PC-3 (cell line): Measurements from ENCODE around the gene CYP4F8. TPM values are rescaled to one million over a fixed set of nuclear protein-coding genes. Genes with fewer than 3 reads are reported as not detected.

Experiments
- ATAC-seq: fragments of 200-7000 bp; cut with Tn5 transposase; 2 replicates; pipeline ENCODE4 v1.9.1; 2020; ENCODE audit warnings: mild to moderate bottlenecking, moderate library complexity
- BruUV-seq: library from RNA; stranded (reverse); fragments of 400-500 nt; replicated peaks from 2 replicates; lab custom pipeline; 2021; lab: Mats Ljungman, UMichigan
- CTCF ChIA-PET: fragments of 300-600 bp; sonication (Branson Sonifier 250); formaldehyde crosslinking; loops from one replicate; lab custom pipeline; 2022; ENCODE audit warnings: antibody characterized with exemption; lab: Charles Lee
- POLR2A ChIA-PET: fragments of 300-600 bp; sonication (Branson Sonifier 250); formaldehyde crosslinking; loops from one replicate; lab custom pipeline; 2022; ENCODE audit warnings: antibody characterized with exemption; ENCODE audit not compliant: unreplicated experiment; lab: Charles Lee
- DNase-seq: peaks from one replicate; pipeline ENCODE4 v3.0.0-alpha.2; 2015
- H2AFZ ChIP-seq: fragments of 300-600 bp; sonication (generic); 2 replicates; pipeline ENCODE4 v1.6.0; 2016; ENCODE audit warnings: antibody characterized with exemption, low read length
- H3F3A ChIP-seq: fragments of 300-600 bp; sonication (generic); one replicate; pipeline ENCODE4 v1.6.0; 2017; ENCODE audit warnings: antibody characterized with exemption, low read length, control low read depth, mild to moderate bottlenecking; ENCODE audit not compliant: unreplicated experiment
- H3K27ac ChIP-seq: fragments of 300-600 bp; sonication (generic); 2 replicates; pipeline ENCODE4 v1.5.1; 2016; ENCODE audit warnings: mild to moderate bottlenecking, low read length
- H3K27me3 ChIP-seq: fragments of 300-600 bp; sonication (generic); 2 replicates; pipeline ENCODE4 v1.6.1; 2016; ENCODE audit warnings: low read length, mixed read lengths
- H3K36me3 ChIP-seq: fragments of 300-600 bp; sonication (generic); 2 replicates; pipeline ENCODE4 v1.6.1; 2016; ENCODE audit warnings: low read depth, mixed run types, low read length, mixed read lengths
- H3K4me1 ChIP-seq: fragments of 300-600 bp; sonication (generic); 2 replicates; pipeline ENCODE4 v1.5.1; 2016; ENCODE audit warnings: low read length; ENCODE audit not compliant: insufficient read depth
- H3K4me2 ChIP-seq: fragments of 300-600 bp; sonication (generic); 2 replicates; pipeline ENCODE4 v1.6.0; 2016; ENCODE audit warnings: low read length
- H3K4me3 ChIP-seq: fragments of 300-600 bp; sonication (generic); 2 replicates; pipeline ENCODE4 v1.5.1; 2016; ENCODE audit warnings: mild to moderate bottlenecking, low read length, mixed read lengths
- H3K79me2 ChIP-seq: fragments of 300-600 bp; sonication (generic); 2 replicates; pipeline ENCODE4 v1.6.1; 2017; ENCODE audit warnings: low read length, mixed read lengths
- H3K9ac ChIP-seq: fragments of 300-600 bp; sonication (generic); 2 replicates; pipeline ENCODE4 v1.6.0; 2016; ENCODE audit warnings: mild to moderate bottlenecking, low read length
- H3K9me2 ChIP-seq: fragments of 300-600 bp; sonication (generic); replicated peaks from 2 replicates; pipeline ENCODE4 v1.6.1; 2016; ENCODE audit warnings: mixed run types, low read length, mixed read lengths
- H3K9me3 ChIP-seq: fragments of 300-600 bp; sonication (generic); 2 replicates; pipeline ENCODE4 v1.6.1; 2016; ENCODE audit warnings: low read length, mixed read lengths
- H4K20me1 ChIP-seq: fragments of 300-600 bp; sonication (generic); 2 replicates; pipeline ENCODE4 v1.6.1; 2016; ENCODE audit warnings: low read length, mixed read lengths
- CTCF ChIP-seq: fragments of 300-600 bp; sonication (generic); conservative IDR thresholded peaks from 2 replicates; pipeline ENCODE4 v1.5.1; 2017; ENCODE audit warnings: antibody characterized with exemption, low read depth, mild to moderate bottlenecking, low read length
- EZH2 ChIP-seq: fragments of 300-600 bp; sonication (generic); IDR thresholded peaks from one replicate; pipeline ENCODE4 v1.6.1; 2017; ENCODE audit warnings: antibody characterized with exemption, mild to moderate bottlenecking, low read length; ENCODE audit not compliant: unreplicated experiment
- EZH2phosphoT487 ChIP-seq: fragments of 300-600 bp; sonication (generic); IDR thresholded peaks from 2 replicates; pipeline ENCODE4 v1.6.1; 2018; ENCODE audit warnings: mild to moderate bottlenecking, antibody characterized with exemption, low read length, borderline replicate concordance
- intact Hi-C: fragments of 100-400 bp; cut with micrococcal nuclease; formaldehyde crosslinking; loops from 2 replicates; pipeline ENCODE4 v1.9.0; 2023
- total RNA-seq: library from RNA; depleted of rRNA; stranded (reverse); fragments of >200 nt; gene quantifications from 2 replicates; pipeline ENCODE4 v1.2.3, GENCODE V29; 2014

CYP4F8 gene
- total RNA-seq, 1 experiment from 2014 or later: not detected

- ATAC-seq (no peak), DNase-seq (no peak)
- intact Hi-C loops: no loop called here
- Histone ChIP-seq H3K9ac (no peak overlapping the region), H3K27me3 (no peaks in the 10 kb centered on the region), H3K4me3 (no peak overlapping the region), H3F3A (no peaks in the 10 kb centered on the region), H3K4me1 (no peaks in the 10 kb centered on the region), H3K36me3 (no peaks in the 10 kb centered on the region), H3K9me3 (no peaks in the 10 kb centered on the region), H3K27ac (no peak overlapping the region), H3K79me2 (no peaks in the 10 kb centered on the region), H3K4me2 (no peak overlapping the region), H2AFZ (no peak overlapping the region), H3K9me2 (no peaks in the 10 kb centered on the region), H4K20me1 (no peaks in the 10 kb centered on the region)
- POLR2A ChIA-PET: no interaction called here
- TF ChIP-seq CTCF (no peak), EZH2phosphoT487 (no peak), EZH2 (no peak)
- CTCF ChIA-PET: no interaction called here
- BruUV-seq: no TSS peak
Observed at GRCh38 chr19:15618321-15618720, 3.3 kb downstream of the CYP4F8 start.

DNA sequence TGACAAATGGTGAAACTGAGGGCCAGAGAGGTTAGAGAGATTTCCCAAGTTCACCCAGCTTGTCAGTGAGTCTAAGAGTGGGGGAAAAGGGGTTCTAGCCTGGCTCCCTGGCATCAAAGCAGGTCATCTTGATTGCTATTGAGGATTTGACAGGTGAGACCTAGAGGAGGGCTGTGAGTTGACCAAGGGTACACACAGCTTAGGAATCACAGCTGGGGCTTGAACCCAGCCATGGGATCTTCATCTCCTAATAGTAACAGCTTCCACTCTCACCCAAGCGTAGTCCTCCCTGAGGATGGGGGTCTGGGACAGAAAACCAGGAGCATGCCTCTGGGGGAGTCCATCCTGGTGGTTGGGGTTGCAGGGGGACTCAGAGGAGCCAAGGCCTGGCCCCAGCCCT lies 6.8 kb downstream of the CYP4F8 start:
- no peak overlapping the region for H3K4me3 ChIP-seq
- H4K20me1 ChIP-seq: no peaks in the 10 kb centered on the region
- no peaks in the 10 kb centered on the region for H3K4me1 ChIP-seq
- no peak for ATAC-seq
- POLR2A ChIA-PET: no interaction called here
- DNase-seq: no peak
- no peak overlapping the region for H2AFZ ChIP-seq
- no peaks in the 10 kb centered on the region for H3K27me3 ChIP-seq
- CTCF ChIA-PET: no interaction called here
- no TSS peak for BruUV-seq
- no peak overlapping the region for H3K4me2 ChIP-seq
- H3K9ac ChIP-seq: no peak overlapping the region
- no peaks in the 10 kb centered on the region for H3K9me3 ChIP-seq
- no peaks in the 10 kb centered on the region for H3K79me2 ChIP-seq
- no peaks in the 10 kb centered on the region for H3K9me2 ChIP-seq
- TF ChIP-seq CTCF: no peak
- no peak for TF ChIP-seq EZH2phosphoT487
- TF ChIP-seq EZH2: no peak
- H3K27ac ChIP-seq: no peak overlapping the region
- intact Hi-C loops: loop anchor here (10.0 kb wide), 1 partner anchor 403 kb away; no protein-coding TSS in a partner anchor
- no peaks in the 10 kb centered on the region for H3F3A ChIP-seq
- no peaks in the 10 kb centered on the region for H3K36me3 ChIP-seq

DNA sequence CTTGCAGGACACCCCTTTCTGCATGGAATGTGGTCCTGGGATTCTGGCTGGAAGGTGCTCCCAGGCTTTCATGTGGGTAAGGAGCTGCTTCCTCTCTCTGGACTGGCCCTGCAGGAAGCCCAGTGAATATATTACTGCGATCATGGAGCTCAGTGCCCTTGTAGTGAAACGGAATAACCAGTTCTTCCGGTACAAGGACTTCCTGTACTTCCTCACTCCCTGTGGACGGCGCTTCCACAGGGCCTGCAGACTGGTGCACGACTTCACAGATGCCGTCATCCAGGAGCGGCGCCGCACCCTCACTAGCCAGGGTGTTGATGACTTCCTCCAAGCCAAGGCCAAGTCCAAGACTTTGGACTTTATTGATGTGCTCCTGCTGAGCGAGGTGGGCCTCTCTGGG lies 8.0 kb downstream of the CYP4F8 start:
- intact Hi-C loops: loop anchor here (10.0 kb wide), 1 partner anchor 402 kb away; no protein-coding TSS in a partner anchor
- CTCF ChIA-PET: interaction anchor here (0.6 kb wide), 1 partner anchor 399 kb away, joined by 7 read pairs; no protein-coding TSS in a partner anchor
- Histone ChIP-seq H3K79me2 (no peaks in the 10 kb centered on the region), H2AFZ (no peak overlapping the region), H3K4me3 (no peak overlapping the region), H3K4me2 (no peak overlapping the region), H4K20me1 (no peaks in the 10 kb centered on the region), H3K36me3 (no peaks in the 10 kb centered on the region), H3K27me3 (no peaks in the 10 kb centered on the region), H3K9me2 (no peaks in the 10 kb centered on the region), H3K9ac (no peak overlapping the region), H3F3A (no peaks in the 10 kb centered on the region), H3K9me3 (no peaks in the 10 kb centered on the region), H3K4me1 (no peaks in the 10 kb centered on the region), H3K27ac (no peak overlapping the region)
- BruUV-seq: no TSS peak
- POLR2A ChIA-PET: interaction anchor here (0.6 kb wide), 1 partner anchor 13 kb away, joined by 3 read pairs; no protein-coding TSS in a partner anchor
- DNase-seq (peak; percentile 38), ATAC-seq (no peak)
- TF ChIP-seq EZH2phosphoT487 (no peak), EZH2 (no peak), CTCF (no peak)
